ENCODE results near the gene VTI1A. TPM values are rescaled to one million over a fixed set of nuclear protein-coding genes. Genes with fewer than 3 reads are reported as not detected.

Gene VTI1A
- total RNA-seq, 1 experiment from 2014 or later, result 18.1 TPM

DNA sequence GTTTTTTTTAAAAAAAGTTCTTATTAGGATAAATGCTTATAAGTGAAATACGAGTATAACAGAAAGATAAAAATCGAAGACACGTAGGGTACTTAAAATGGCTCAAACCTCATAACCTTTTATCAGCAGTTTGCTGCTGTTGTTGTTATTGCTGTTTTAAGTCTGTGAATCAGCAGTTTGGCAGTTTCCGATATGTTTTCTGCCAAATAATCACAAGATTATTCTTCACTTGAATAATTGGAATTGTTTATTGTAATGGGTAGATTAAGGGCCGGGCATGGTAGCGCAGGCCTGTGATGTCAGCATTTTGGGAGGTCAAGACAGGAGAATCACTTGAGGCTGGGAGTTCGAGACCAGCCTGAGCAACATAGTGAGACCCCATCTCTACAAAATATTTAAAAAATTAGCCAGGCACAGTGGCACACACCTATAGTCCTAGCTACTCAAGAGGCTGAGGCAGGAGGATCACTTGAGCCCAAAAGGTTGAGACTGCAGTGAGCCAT lies 177.6 kb downstream of the VTI1A start:
- H3K9me3 ChIP-seq (ENCODE audit: insufficient read depth, low read depth), result no peaks in the 10 kb centered on the region
- H3K27ac ChIP-seq, result no peak overlapping the region
- intact Hi-C loops (cut with micrococcal nuclease; ENCODE audit: unreplicated experiment), result no loop called here
- H3F3A ChIP-seq (ENCODE audit: insufficient read depth, low read depth), result no peaks in the 10 kb centered on the region
- H2AFZ ChIP-seq, result no peak overlapping the region
- no TSS peak for BruUV-seq (replicated peaks)
- no peaks in the 10 kb centered on the region for H3K4me1 ChIP-seq (replicated peaks; ENCODE audit: insufficient read depth)
- H3K36me3 ChIP-seq (ENCODE audit: low read depth), result no peaks in the 10 kb centered on the region
- DNase-seq, result no peak
- no peaks in the 10 kb centered on the region for H4K20me1 ChIP-seq (ENCODE audit: insufficient read depth)
- H3K27me3 ChIP-seq (ENCODE audit: insufficient read depth, low read depth), result no peaks in the 10 kb centered on the region
- H3K4me2 ChIP-seq, result no peak overlapping the region
- H3K79me2 ChIP-seq (ENCODE audit: low read depth), result no peaks in the 10 kb centered on the region
- CTCF ChIA-PET, result no interaction called here
- no peaks in the 10 kb centered on the region for H3K9me2 ChIP-seq (ENCODE audit: insufficient read depth)
- H3K4me3 ChIP-seq, result no peak overlapping the region
- POLR2A ChIA-PET (ENCODE audit: unreplicated experiment), result no interaction called here
- TF ChIP-seq EZH2 (IDR thresholded peaks at IDR 0.05; ENCODE audit: low read depth), result no peak
- TF ChIP-seq, protein P1, sequence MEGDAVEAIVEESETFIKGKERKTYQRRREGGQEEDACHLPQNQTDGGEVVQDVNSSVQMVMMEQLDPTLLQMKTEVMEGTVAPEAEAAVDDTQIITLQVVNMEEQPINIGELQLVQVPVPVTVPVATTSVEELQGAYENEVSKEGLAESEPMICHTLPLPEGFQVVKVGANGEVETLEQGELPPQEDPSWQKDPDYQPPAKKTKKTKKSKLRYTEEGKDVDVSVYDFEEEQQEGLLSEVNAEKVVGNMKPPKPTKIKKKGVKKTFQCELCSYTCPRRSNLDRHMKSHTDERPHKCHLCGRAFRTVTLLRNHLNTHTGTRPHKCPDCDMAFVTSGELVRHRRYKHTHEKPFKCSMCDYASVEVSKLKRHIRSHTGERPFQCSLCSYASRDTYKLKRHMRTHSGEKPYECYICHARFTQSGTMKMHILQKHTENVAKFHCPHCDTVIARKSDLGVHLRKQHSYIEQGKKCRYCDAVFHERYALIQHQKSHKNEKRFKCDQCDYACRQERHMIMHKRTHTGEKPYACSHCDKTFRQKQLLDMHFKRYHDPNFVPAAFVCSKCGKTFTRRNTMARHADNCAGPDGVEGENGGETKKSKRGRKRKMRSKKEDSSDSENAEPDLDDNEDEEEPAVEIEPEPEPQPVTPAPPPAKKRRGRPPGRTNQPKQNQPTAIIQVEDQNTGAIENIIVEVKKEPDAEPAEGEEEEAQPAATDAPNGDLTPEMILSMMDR (conservative IDR thresholded peaks at IDR 0.05), result no peak

DNA sequence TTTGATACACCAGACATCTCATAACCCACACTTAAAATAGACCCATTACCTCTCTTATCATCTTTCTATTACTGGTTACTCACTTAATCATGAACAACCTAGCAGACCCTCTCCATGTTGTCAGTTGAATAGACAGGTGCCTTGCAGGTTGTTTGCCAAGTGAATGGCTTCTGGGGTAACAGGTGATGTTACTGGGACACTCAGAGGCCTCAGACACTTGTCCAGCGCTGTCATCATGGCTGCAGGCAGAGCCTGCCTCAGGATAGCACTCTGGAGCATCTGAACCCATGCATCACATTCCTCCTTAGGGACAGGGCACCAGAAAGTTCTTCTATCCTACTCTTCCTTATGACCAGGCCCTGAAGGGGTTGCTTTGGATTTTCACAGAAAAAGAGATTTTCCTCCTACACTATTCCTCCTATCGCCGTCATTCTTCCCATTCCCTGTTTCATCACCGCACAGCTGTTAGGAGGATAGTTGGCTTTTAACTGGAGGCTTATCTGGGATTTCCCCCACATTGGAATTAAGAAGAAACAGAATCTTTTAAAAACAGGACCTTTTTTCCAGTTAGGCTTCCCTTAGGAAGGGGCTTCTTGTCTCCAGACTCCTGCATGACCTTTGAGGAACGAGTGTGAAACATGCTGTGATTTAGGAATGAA lies 182.1 kb downstream of the VTI1A start:
- Histone ChIP-seq H3K9me2 (ENCODE audit: insufficient read depth) (no peaks in the 10 kb centered on the region), H3K79me2 (ENCODE audit: low read depth) (no peaks in the 10 kb centered on the region), H3K4me2 (no peak overlapping the region), H2AFZ (no peak overlapping the region), H3F3A (ENCODE audit: insufficient read depth, low read depth) (no peaks in the 10 kb centered on the region), H3K4me3 (no peak overlapping the region), H3K27ac (no peak overlapping the region), H3K4me1 (replicated peaks; ENCODE audit: insufficient read depth) (no peaks in the 10 kb centered on the region), H3K27me3 (ENCODE audit: insufficient read depth, low read depth) (no peaks in the 10 kb centered on the region), H3K36me3 (ENCODE audit: low read depth) (no peaks in the 10 kb centered on the region), H3K9me3 (ENCODE audit: insufficient read depth, low read depth) (no peaks in the 10 kb centered on the region), H4K20me1 (ENCODE audit: insufficient read depth) (no peaks in the 10 kb centered on the region)
- no peak for DNase-seq
- CTCF ChIA-PET, result no interaction called here
- POLR2A ChIA-PET (ENCODE audit: unreplicated experiment), result no interaction called here
- no peak for TF ChIP-seq EZH2 (IDR thresholded peaks at IDR 0.05; ENCODE audit: low read depth)
- TF ChIP-seq, protein P1 (conservative IDR thresholded peaks at IDR 0.05), result no peak
- no TSS peak for BruUV-seq (replicated peaks)
- intact Hi-C loops (cut with micrococcal nuclease; ENCODE audit: unreplicated experiment), result no loop called here

DNA sequence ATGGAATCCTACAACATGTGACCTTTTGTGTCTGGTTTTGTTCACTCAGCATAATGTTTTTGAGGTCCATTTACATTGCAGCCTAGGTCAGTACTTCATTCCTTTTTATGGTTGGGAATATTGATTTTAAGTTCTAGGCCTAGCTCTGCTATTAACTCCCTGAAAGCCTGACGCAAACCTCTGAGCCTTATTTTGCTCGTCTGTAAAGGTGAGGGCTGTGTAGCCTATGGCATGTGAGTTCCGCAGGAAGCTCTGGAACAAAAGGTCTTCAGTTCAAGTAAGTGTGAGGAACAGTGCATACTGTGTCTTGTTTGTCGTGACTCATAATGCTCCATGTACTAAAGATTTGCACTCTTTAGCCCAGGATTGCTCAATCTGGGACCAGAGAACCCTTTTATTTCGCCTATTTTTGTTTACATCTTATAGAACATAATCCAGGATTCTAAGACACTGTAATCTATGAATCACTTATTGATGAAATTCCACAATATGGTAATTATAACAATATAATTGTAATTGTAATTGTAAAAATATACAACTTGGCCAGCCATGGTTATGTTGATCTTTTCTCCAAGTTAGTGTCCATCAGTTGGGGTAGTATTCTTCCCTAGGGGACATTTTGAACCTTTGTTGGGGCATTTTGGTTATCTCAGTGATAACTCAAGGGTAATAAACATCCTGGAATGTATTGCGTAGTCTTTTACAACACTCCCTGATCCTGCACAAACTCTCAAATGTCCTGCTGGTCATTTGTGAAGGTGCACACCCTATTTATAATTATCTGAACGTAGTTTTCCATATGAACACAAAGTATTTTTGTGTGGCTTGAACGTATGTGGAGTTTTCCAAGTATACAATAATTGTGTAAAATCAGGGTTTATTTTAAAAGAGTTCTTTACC lies 184.7 kb downstream of the VTI1A start:
- intact Hi-C loops (cut with micrococcal nuclease; ENCODE audit: unreplicated experiment), result no loop called here
- Histone ChIP-seq H3K27ac (no peak overlapping the region), H3K9me2 (ENCODE audit: insufficient read depth) (no peaks in the 10 kb centered on the region), H3K9me3 (ENCODE audit: insufficient read depth, low read depth) (no peaks in the 10 kb centered on the region), H4K20me1 (ENCODE audit: insufficient read depth) (no peaks in the 10 kb centered on the region), H3K27me3 (ENCODE audit: insufficient read depth, low read depth) (no peaks in the 10 kb centered on the region), H3K4me1 (replicated peaks; ENCODE audit: insufficient read depth) (no peaks in the 10 kb centered on the region), H2AFZ (no peak overlapping the region), H3K4me2 (no peak overlapping the region), H3K4me3 (no peak overlapping the region), H3K36me3 (ENCODE audit: low read depth) (no peaks in the 10 kb centered on the region), H3K79me2 (ENCODE audit: low read depth) (no peaks in the 10 kb centered on the region), H3F3A (ENCODE audit: insufficient read depth, low read depth) (no peaks in the 10 kb centered on the region)
- no peak for DNase-seq
- TF ChIP-seq EZH2 (IDR thresholded peaks at IDR 0.05; ENCODE audit: low read depth), result no peak
- TF ChIP-seq, protein P1 (conservative IDR thresholded peaks at IDR 0.05), result no peak
- no TSS peak for BruUV-seq (replicated peaks)
- ChIA-PET POLR2A (ENCODE audit: unreplicated experiment) (no interaction called here), CTCF (interaction anchor here (0.6 kb wide), 1 partner anchor 47 kb away, joined by 4 read pairs; no protein-coding TSS in a partner anchor)
